ENCODE results near the gene KCTD20. TPM values are rescaled to one million over a fixed set of nuclear protein-coding genes. Genes with fewer than 3 reads are reported as not detected.

Gene KCTD20
- 25.0 and 35.1 TPM in 2 replicates for total RNA-seq (2014; rRNA removed; shearing (Covaris generic))
- 7.1 and 7.4 TPM in 2 replicates for polyA plus RNA-seq (2016; fragmentation: Nextera tagmentation; extraction: Ambion mirVana)
- long read RNA-seq, full-length matches to known transcripts: 1 of 3 reads
- long read RNA-seq, partial matches to known transcripts: 2 of 3 reads
- long read RNA-seq, other reads (novel, unspliced or antisense): 0 of 3 reads

- ATAC-seq (peak; percentile 84), DNase-seq (ENCODE audit: low spot score) (peak; percentile 89)
- Histone ChIP-seq H3F3A (replicated peaks; ENCODE audit: low read depth) (peaks cover 4% of the 10 kb centered on the region), H3K36me3 (ENCODE audit: insufficient read depth) (no peaks in the 10 kb centered on the region), H3K27ac (ENCODE audit: low read depth) (peak within 1 kb of the TSS; percentile 64), H3K27me3 (ENCODE audit: insufficient read depth) (no peaks in the 10 kb centered on the region), H3K79me2 (replicated peaks; ENCODE audit: insufficient read depth) (peaks cover 45% of the 10 kb centered on the region), H3K4me1 (ENCODE audit: insufficient read depth) (peaks cover 11% of the 10 kb centered on the region), H2AFZ (peak within 1 kb of the TSS; percentile 98), H3K4me3 (peak within 1 kb of the TSS; percentile 91), H3K9me2 (ENCODE audit: insufficient read depth) (no peaks in the 10 kb centered on the region), H4K20me1 (replicated peaks; ENCODE audit: insufficient read depth) (0 out of 2 replicates have a peak, but pooled peaks cover 8% of the 10 kb centered on the region), H3K4me2 (peak within 1 kb of the TSS; percentile 85)
- Mint-ChIP-seq H3K4me1 (peaks cover 24% of the 10 kb centered on the region), H3K27me3 (ENCODE audit: insufficient read depth, low read depth, poor library complexity) (peaks cover 5% of the 10 kb centered on the region), H3K4me3 (peak within 1 kb of the TSS; percentile 96), H3K9me3 (no peaks in the 10 kb centered on the region), H3K36me3 (ENCODE audit: low read depth) (peaks cover 3% of the 10 kb centered on the region; the same call in 2 of the 3 replicates), H3K27ac (peak within 1 kb of the TSS; percentile 97)
- TF ChIP-seq ZNF462 (CRISPR knock-in tag; IDR thresholded peaks at IDR 0.05) (no peak), POLR2AphosphoS5 (IDR thresholded peaks at IDR 0.05; ENCODE audit: low read depth) (peak; percentile 66)
These were observed at the start of gene KCTD20, which contains the start of gene PXT1 for GRCh38 chr6:36442671-36443470. Gene KCTD20, plus strand, starts transcription at chr6:36443000. Its CDS starts 27,098 bp downstream, at chr6:36470098. Gene PXT1, minus strand, starts transcription at chr6:36442854. Its CDS starts 16,772 bp downstream, at chr6:36426082.

GRCh38 chr6:36399970-36400369 lies 42.8 kb upstream of the KCTD20 start:
- H3K27ac Mint-ChIP-seq: no peak overlapping the region
- TF ChIP-seq EZH2 (IDR thresholded peaks at IDR 0.05; ENCODE audit: low read depth, unreplicated experiment) (no peak), ZNF331 (CRISPR knock-in tag; IDR thresholded peaks at IDR 0.05; ENCODE audit: low read depth) (no peak), REST (IDR thresholded peaks at IDR 0.05; ENCODE audit: unreplicated experiment) (no peak), NANOG (IDR thresholded peaks at IDR 0.05; ENCODE audit: borderline replicate concordance) (no peak), CTCF (conservative IDR thresholded peaks at IDR 0.05; ENCODE audit: low read depth in 2 of 2) (no peak), POLR2AphosphoS5 (IDR thresholded peaks at IDR 0.05; ENCODE audit: low read depth) (no peak)

More at GRCh38 chr6:36399970-36400369, 42.8 kb upstream of the KCTD20 start:
- Histone ChIP-seq H3K9me2 (ENCODE audit: insufficient read depth) (0 out of 2 replicates have a peak, but pooled peaks cover 5% of the 10 kb centered on the region), H3K36me3 (ENCODE audit: insufficient read depth) (no peaks in the 10 kb centered on the region), H2AFZ (no peak overlapping the region; the same call in 1 of the 2 replicates), H3K79me2 (replicated peaks; ENCODE audit: insufficient read depth) (no peaks in the 10 kb centered on the region), H3K4me1 (ENCODE audit: insufficient read depth) (no peaks in the 10 kb centered on the region), H4K20me1 (replicated peaks; ENCODE audit: insufficient read depth) (no peaks in the 10 kb centered on the region), H3F3A (replicated peaks; ENCODE audit: low read depth) (no peaks in the 10 kb centered on the region), H3K4me3 (no peak overlapping the region), H3K27ac (ENCODE audit: low read depth) (no peak overlapping the region), H3K4me2 (no peak overlapping the region), H3K27me3 (ENCODE audit: insufficient read depth) (no peaks in the 10 kb centered on the region)
- Mint-ChIP-seq H3K9me3 (no peaks in the 10 kb centered on the region), H3K4me1 (no peaks in the 10 kb centered on the region), H3K27me3 (ENCODE audit: insufficient read depth, low read depth, poor library complexity) (peaks cover 1% of the 10 kb centered on the region), H3K4me3 (no peak overlapping the region), H3K36me3 (ENCODE audit: low read depth) (no peaks in the 10 kb centered on the region)
- DNase-seq (ENCODE audit: low spot score) (no peak), ATAC-seq (no peak)
